PC-3 (cell line): ENCODE measurements around the gene ATP2B3. TPM values are rescaled to one million over a fixed set of nuclear protein-coding genes. Genes with fewer than 3 reads are reported as not detected.
A peak's percentile ranks its signal among the peaks of the same experiment; 100 is the strongest.

Experiments
- ATAC-seq: fragments of 200-7000 bp; cut with Tn5 transposase; 2 replicates; pipeline ENCODE4 v1.9.1; 2020; ENCODE audit warnings: mild to moderate bottlenecking, moderate library complexity
- BruUV-seq: library from RNA; stranded (reverse); fragments of 400-500 nt; replicated peaks from 2 replicates; lab custom pipeline; 2021; lab: Mats Ljungman, UMichigan
- CTCF ChIA-PET: fragments of 300-600 bp; sonication (Branson Sonifier 250); formaldehyde crosslinking; loops from one replicate; lab custom pipeline; 2022; ENCODE audit warnings: antibody characterized with exemption; lab: Charles Lee
- POLR2A ChIA-PET: fragments of 300-600 bp; sonication (Branson Sonifier 250); formaldehyde crosslinking; loops from one replicate; lab custom pipeline; 2022; ENCODE audit warnings: antibody characterized with exemption; ENCODE audit not compliant: unreplicated experiment; lab: Charles Lee
- DNase-seq: peaks from one replicate; pipeline ENCODE4 v3.0.0-alpha.2; 2015
- H2AFZ ChIP-seq: fragments of 300-600 bp; sonication (generic); 2 replicates; pipeline ENCODE4 v1.6.0; 2016; ENCODE audit warnings: antibody characterized with exemption, low read length
- H3F3A ChIP-seq: fragments of 300-600 bp; sonication (generic); one replicate; pipeline ENCODE4 v1.6.0; 2017; ENCODE audit warnings: antibody characterized with exemption, low read length, control low read depth, mild to moderate bottlenecking; ENCODE audit not compliant: unreplicated experiment
- H3K27ac ChIP-seq: fragments of 300-600 bp; sonication (generic); 2 replicates; pipeline ENCODE4 v1.5.1; 2016; ENCODE audit warnings: mild to moderate bottlenecking, low read length
- H3K27me3 ChIP-seq: fragments of 300-600 bp; sonication (generic); 2 replicates; pipeline ENCODE4 v1.6.1; 2016; ENCODE audit warnings: low read length, mixed read lengths
- H3K36me3 ChIP-seq: fragments of 300-600 bp; sonication (generic); 2 replicates; pipeline ENCODE4 v1.6.1; 2016; ENCODE audit warnings: low read depth, mixed run types, low read length, mixed read lengths
- H3K4me1 ChIP-seq: fragments of 300-600 bp; sonication (generic); 2 replicates; pipeline ENCODE4 v1.5.1; 2016; ENCODE audit warnings: low read length; ENCODE audit not compliant: insufficient read depth
- H3K4me2 ChIP-seq: fragments of 300-600 bp; sonication (generic); 2 replicates; pipeline ENCODE4 v1.6.0; 2016; ENCODE audit warnings: low read length
- H3K4me3 ChIP-seq: fragments of 300-600 bp; sonication (generic); 2 replicates; pipeline ENCODE4 v1.5.1; 2016; ENCODE audit warnings: mild to moderate bottlenecking, low read length, mixed read lengths
- H3K79me2 ChIP-seq: fragments of 300-600 bp; sonication (generic); 2 replicates; pipeline ENCODE4 v1.6.1; 2017; ENCODE audit warnings: low read length, mixed read lengths
- H3K9ac ChIP-seq: fragments of 300-600 bp; sonication (generic); 2 replicates; pipeline ENCODE4 v1.6.0; 2016; ENCODE audit warnings: mild to moderate bottlenecking, low read length
- H3K9me2 ChIP-seq: fragments of 300-600 bp; sonication (generic); replicated peaks from 2 replicates; pipeline ENCODE4 v1.6.1; 2016; ENCODE audit warnings: mixed run types, low read length, mixed read lengths
- H3K9me3 ChIP-seq: fragments of 300-600 bp; sonication (generic); 2 replicates; pipeline ENCODE4 v1.6.1; 2016; ENCODE audit warnings: low read length, mixed read lengths
- H4K20me1 ChIP-seq: fragments of 300-600 bp; sonication (generic); 2 replicates; pipeline ENCODE4 v1.6.1; 2016; ENCODE audit warnings: low read length, mixed read lengths
- CTCF ChIP-seq: fragments of 300-600 bp; sonication (generic); conservative IDR thresholded peaks from 2 replicates; pipeline ENCODE4 v1.5.1; 2017; ENCODE audit warnings: antibody characterized with exemption, low read depth, mild to moderate bottlenecking, low read length
- EZH2 ChIP-seq: fragments of 300-600 bp; sonication (generic); IDR thresholded peaks from one replicate; pipeline ENCODE4 v1.6.1; 2017; ENCODE audit warnings: antibody characterized with exemption, mild to moderate bottlenecking, low read length; ENCODE audit not compliant: unreplicated experiment
- EZH2phosphoT487 ChIP-seq: fragments of 300-600 bp; sonication (generic); IDR thresholded peaks from 2 replicates; pipeline ENCODE4 v1.6.1; 2018; ENCODE audit warnings: mild to moderate bottlenecking, antibody characterized with exemption, low read length, borderline replicate concordance
- intact Hi-C: fragments of 100-400 bp; cut with micrococcal nuclease; formaldehyde crosslinking; loops from 2 replicates; pipeline ENCODE4 v1.9.0; 2023
- total RNA-seq: library from RNA; depleted of rRNA; stranded (reverse); fragments of >200 nt; gene quantifications from 2 replicates; pipeline ENCODE4 v1.2.3, GENCODE V29; 2014

The ATP2B3 gene
- total RNA-seq, 1 experiment from 2014 or later = not detected

- Histone ChIP-seq H3K9me3 (no peaks in the 10 kb centered on the region), H3K4me2 (no peak overlapping the region), H3K9ac (no peak overlapping the region), H3F3A (no peaks in the 10 kb centered on the region), H3K4me1 (no peaks in the 10 kb centered on the region), H3K36me3 (no peaks in the 10 kb centered on the region), H3K27ac (no peak overlapping the region), H3K27me3 (no peaks in the 10 kb centered on the region), H3K4me3 (no peak overlapping the region), H2AFZ (no peak overlapping the region), H3K79me2 (no peaks in the 10 kb centered on the region), H4K20me1 (no peaks in the 10 kb centered on the region), H3K9me2 (no peaks in the 10 kb centered on the region)
- DNase-seq = no peak
- POLR2A ChIA-PET = no interaction called here
- TF ChIP-seq CTCF (peak; percentile 17; the same call in 1 of the 2 replicates), EZH2 (no peak)
- intact Hi-C loops = no loop called here
- ATAC-seq = no peak
- BruUV-seq = no TSS peak
- CTCF ChIA-PET = no interaction called here
These were observed 12.9 kb upstream of the ATP2B3 start for GRCh38 chrX:153504445-153505016.

GRCh38 chrX:153505361-153505760, 12.1 kb upstream of the ATP2B3 start:
- intact Hi-C loops = no loop called here
- Histone ChIP-seq H3K27ac (no peak overlapping the region), H3K79me2 (no peaks in the 10 kb centered on the region), H3F3A (no peaks in the 10 kb centered on the region), H3K4me1 (no peaks in the 10 kb centered on the region), H3K9me3 (no peaks in the 10 kb centered on the region), H4K20me1 (no peaks in the 10 kb centered on the region), H2AFZ (no peak overlapping the region), H3K9me2 (no peaks in the 10 kb centered on the region), H3K4me2 (no peak overlapping the region), H3K27me3 (no peaks in the 10 kb centered on the region), H3K9ac (no peak overlapping the region), H3K4me3 (no peak overlapping the region), H3K36me3 (no peaks in the 10 kb centered on the region)
- ATAC-seq (no peak), DNase-seq (no peak)
- BruUV-seq = no TSS peak
- TF ChIP-seq EZH2 (no peak), CTCF (no peak), EZH2phosphoT487 (no peak)
- CTCF ChIA-PET = no interaction called here
- POLR2A ChIA-PET = no interaction called here

- H3K9ac ChIP-seq = no peak overlapping the region
- ATAC-seq (peak; percentile 98), DNase-seq (peak; percentile 78)
- H3K4me1 ChIP-seq = no peaks in the 10 kb centered on the region
- no peaks in the 10 kb centered on the region for H3K9me2 ChIP-seq
- no peaks in the 10 kb centered on the region for H3K36me3 ChIP-seq
- TF ChIP-seq EZH2phosphoT487 (no peak), EZH2 (no peak), CTCF (peak; percentile 86)
- H2AFZ ChIP-seq = no peak overlapping the region; the same call in 1 of the 2 replicates
- CTCF ChIA-PET = interaction anchor here (1.0 kb wide), 2 partner anchors 37 to 46 kb away, joined by 3 to 5 read pairs; partner anchors contain the start of gene HAUS7
- H3K27me3 ChIP-seq = no peaks in the 10 kb centered on the region
- no peaks in the 10 kb centered on the region for H3F3A ChIP-seq
- H3K4me2 ChIP-seq = peak overlapping the region; percentile 50; the same call in 1 of the 2 replicates
- H3K79me2 ChIP-seq = no peaks in the 10 kb centered on the region
- H3K9me3 ChIP-seq = no peaks in the 10 kb centered on the region
- intact Hi-C loops = loop anchor here (1.0 to 2.0 kb wide), 2 partner anchors 37 to 46 kb away; partner anchors contain the start of gene HAUS7
- no TSS peak for BruUV-seq
- no peak overlapping the region for H3K4me3 ChIP-seq
- H3K27ac ChIP-seq = no peak overlapping the region
- POLR2A ChIA-PET = no interaction called here
- H4K20me1 ChIP-seq = no peaks in the 10 kb centered on the region
These were observed 9.8 kb upstream of the ATP2B3 start for GRCh38 chrX:153507484-153508178.
